GM12892 (cell line): ENCODE measurements around the gene GRM1.

Experiments
- POLR2AphosphoS5 ChIP-seq: IDR thresholded peaks from 2 replicates; pipeline ENCODE4 v1.6.1; 2011; ENCODE audit warnings: low read depth, low read length, control low read depth
- TAF1 ChIP-seq: IDR thresholded peaks from 2 replicates; pipeline ENCODE4 v1.6.1; 2011; ENCODE audit warnings: low read depth, mild to moderate bottlenecking, control low read depth, low read length, borderline replicate concordance

DNA sequence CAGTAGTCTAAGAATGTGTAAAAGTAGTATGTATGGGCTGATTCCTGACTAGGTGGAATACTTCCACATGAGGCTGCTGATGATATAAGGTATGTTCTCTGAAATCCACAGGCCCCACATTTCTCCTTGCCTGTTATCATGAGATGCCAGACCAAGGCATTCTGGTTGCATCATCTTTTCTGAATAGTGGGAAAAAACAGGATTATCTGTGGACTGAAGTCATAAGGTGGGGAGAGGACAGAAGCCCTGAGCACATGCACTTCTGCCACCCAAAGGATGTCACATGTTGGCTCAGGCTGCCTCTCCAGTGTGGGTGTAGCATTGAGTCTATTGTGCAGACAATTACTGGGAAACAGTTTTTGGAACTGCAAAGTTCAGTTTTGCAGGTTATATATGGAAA is 330.3 kb downstream of the GRM1 start:
- TF ChIP-seq POLR2AphosphoS5 (no peak), TAF1 (no peak)
